GF-D8 (cell line): ENCODE results near the gene ODAD2.
A peak's percentile ranks its signal among the peaks of the same experiment; 100 is the strongest.
"Not testable (repeated sequence)": the region's sequence is repeated elsewhere in the genome, so short reads cannot be mapped to it uniquely, and the experiment has no call there.

ENCODE experiments used
- DNase-seq: peaks from one replicate; lab custom pipeline; 2025; lab: John Stamatoyannopoulos, UW

ODAD2 gene

GRCh38 chr10:27959093-27959715 lies 39.7 kb downstream of the ODAD2 start:
- DNase-seq: no peak

- DNase-seq: not testable (repeated sequence)
Observed at GRCh38 chr10:27958383-27958782, 40.5 kb downstream of the ODAD2 start.

GRCh38 chr10:27950242-27950564 lies 48.7 kb downstream of the ODAD2 start:
- no peak for DNase-seq

GRCh38 chr10:27949528-27950241 lies 49.2 kb downstream of the ODAD2 start:
- DNase-seq: no peak

- DNase-seq: no peak
Observed at GRCh38 chr10:27948186-27948585, 50.7 kb downstream of the ODAD2 start.

GRCh38 chr10:27947540-27947939 lies 51.3 kb downstream of the ODAD2 start:
- no peak for DNase-seq

- no peak for DNase-seq
Observed at GRCh38 chr10:27944005-27944404, 54.9 kb downstream of the ODAD2 start.

- DNase-seq: no peak
Observed at GRCh38 chr10:27914888-27915287, 84.0 kb downstream of the ODAD2 start.

- DNase-seq: no peak
Observed at GRCh38 chr10:27912231-27912630, 86.6 kb downstream of the ODAD2 start.

- no peak for DNase-seq
Observed at GRCh38 chr10:27911539-27911938, 87.3 kb downstream of the ODAD2 start.

- no peak for DNase-seq
Observed at GRCh38 chr10:27911011-27911410, 87.9 kb downstream of the ODAD2 start.

- no peak for DNase-seq
Observed at GRCh38 chr10:27908231-27908630, 90.6 kb downstream of the ODAD2 start.

GRCh38 chr10:27899485-27899884 lies 99.4 kb downstream of the ODAD2 start:
- DNase-seq: not testable (repeated sequence)

- DNase-seq: no peak
Observed at GRCh38 chr10:27899058-27899457, 99.8 kb downstream of the ODAD2 start.

GRCh38 chr10:27893358-27893954 lies 105.4 kb downstream of the ODAD2 start:
- no peak for DNase-seq

GRCh38 chr10:27890971-27891370 lies 107.9 kb downstream of the ODAD2 start:
- DNase-seq: no peak

- no peak for DNase-seq
Observed at GRCh38 chr10:27889518-27889917, 109.4 kb downstream of the ODAD2 start.

GRCh38 chr10:27884185-27884641 lies 114.7 kb downstream of the ODAD2 start:
- no peak for DNase-seq

GRCh38 chr10:27878281-27878680 lies 120.6 kb downstream of the ODAD2 start:
- DNase-seq: no peak

GRCh38 chr10:27865221-27865635 lies 133.7 kb downstream of the ODAD2 start:
- no peak for DNase-seq

- no peak for DNase-seq
Observed at GRCh38 chr10:27861781-27862180, 137.1 kb downstream of the ODAD2 start.

GRCh38 chr10:27857616-27858015 lies 141.3 kb downstream of the ODAD2 start:
- no peak for DNase-seq

- DNase-seq: peak; percentile 65
Observed at GRCh38 chr10:27844223-27844622, 154.7 kb downstream of the ODAD2 start.
